ENCODE results near the gene GMPPB.

GMPPB gene

GRCh38 chr3:49681543-49681942 lies 42.2 kb downstream of the GMPPB start:
- no peak overlapping the region for H3K27ac ChIP-seq
- TF ChIP-seq, protein P1, sequence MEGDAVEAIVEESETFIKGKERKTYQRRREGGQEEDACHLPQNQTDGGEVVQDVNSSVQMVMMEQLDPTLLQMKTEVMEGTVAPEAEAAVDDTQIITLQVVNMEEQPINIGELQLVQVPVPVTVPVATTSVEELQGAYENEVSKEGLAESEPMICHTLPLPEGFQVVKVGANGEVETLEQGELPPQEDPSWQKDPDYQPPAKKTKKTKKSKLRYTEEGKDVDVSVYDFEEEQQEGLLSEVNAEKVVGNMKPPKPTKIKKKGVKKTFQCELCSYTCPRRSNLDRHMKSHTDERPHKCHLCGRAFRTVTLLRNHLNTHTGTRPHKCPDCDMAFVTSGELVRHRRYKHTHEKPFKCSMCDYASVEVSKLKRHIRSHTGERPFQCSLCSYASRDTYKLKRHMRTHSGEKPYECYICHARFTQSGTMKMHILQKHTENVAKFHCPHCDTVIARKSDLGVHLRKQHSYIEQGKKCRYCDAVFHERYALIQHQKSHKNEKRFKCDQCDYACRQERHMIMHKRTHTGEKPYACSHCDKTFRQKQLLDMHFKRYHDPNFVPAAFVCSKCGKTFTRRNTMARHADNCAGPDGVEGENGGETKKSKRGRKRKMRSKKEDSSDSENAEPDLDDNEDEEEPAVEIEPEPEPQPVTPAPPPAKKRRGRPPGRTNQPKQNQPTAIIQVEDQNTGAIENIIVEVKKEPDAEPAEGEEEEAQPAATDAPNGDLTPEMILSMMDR (IDR thresholded peaks at IDR 0.05; ENCODE audit: low read depth, low read length), result no peak
- DNase-seq, result no peak
- peaks cover 69% of the 10 kb centered on the region for H3K36me3 ChIP-seq
- no peaks in the 10 kb centered on the region for H3K27me3 ChIP-seq (ENCODE audit: insufficient read depth, low read depth, severe bottlenecking)
- H3K9me3 ChIP-seq (ENCODE audit: severe bottlenecking), result no peaks in the 10 kb centered on the region
- no peak overlapping the region for H3K4me3 ChIP-seq (ENCODE audit: low read depth, low read length)

- Histone ChIP-seq H3K27ac (no peak overlapping the region), H3K9me3 (ENCODE audit: severe bottlenecking) (no peaks in the 10 kb centered on the region), H3K36me3 (peaks cover 73% of the 10 kb centered on the region), H3K27me3 (ENCODE audit: insufficient read depth, low read depth, severe bottlenecking) (no peaks in the 10 kb centered on the region), H3K4me3 (ENCODE audit: low read depth, low read length) (no peak overlapping the region)
- TF ChIP-seq, protein P1 (IDR thresholded peaks at IDR 0.05; ENCODE audit: low read depth, low read length), result no peak
- no peak for DNase-seq
Measured at GRCh38 chr3:49681232-49681522, 42.6 kb downstream of the GMPPB start.

DNA sequence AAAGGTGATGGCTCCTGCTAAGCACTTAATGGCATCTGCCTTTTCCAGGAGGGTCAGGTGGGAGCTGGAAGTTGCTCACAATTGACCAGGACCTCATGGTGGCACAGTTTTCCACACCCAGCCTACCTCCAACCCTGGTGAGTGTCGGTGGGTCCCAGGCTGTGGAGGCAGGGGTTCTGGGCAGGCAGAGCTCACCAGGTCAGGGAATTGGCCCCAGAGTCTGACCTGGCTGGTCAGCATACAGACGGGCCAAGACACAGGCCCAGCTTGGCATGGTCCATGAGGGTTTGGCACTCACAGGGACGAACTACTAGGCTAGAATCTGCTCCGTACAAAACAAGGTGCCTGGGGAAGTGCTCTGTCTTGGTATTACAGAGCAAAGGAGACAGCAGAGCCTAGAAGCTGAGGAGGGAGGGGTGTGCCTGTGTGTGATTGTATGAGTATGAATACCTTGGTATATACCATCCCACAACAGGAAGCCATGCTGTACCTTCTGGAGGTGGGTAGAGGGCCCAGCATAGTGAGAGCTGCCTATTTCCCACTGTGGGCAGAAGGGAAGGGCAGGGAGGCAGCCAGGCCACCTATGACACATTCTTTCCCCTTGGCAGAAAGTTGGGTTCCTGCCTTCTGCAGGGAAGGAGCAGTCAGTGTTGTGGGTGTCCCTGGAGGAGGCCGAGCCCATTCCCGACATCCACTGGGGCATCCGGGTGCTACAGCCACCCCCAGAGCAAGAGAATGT lies 43.1 kb downstream of the GMPPB start:
- H3K9me3 ChIP-seq (ENCODE audit: severe bottlenecking), result no peaks in the 10 kb centered on the region
- no peak overlapping the region for H3K27ac ChIP-seq
- DNase-seq, result no peak
- H3K4me3 ChIP-seq (ENCODE audit: low read depth, low read length), result no peak overlapping the region
- peaks cover 78% of the 10 kb centered on the region for H3K36me3 ChIP-seq
- no peaks in the 10 kb centered on the region for H3K27me3 ChIP-seq (ENCODE audit: insufficient read depth, low read depth, severe bottlenecking)
- TF ChIP-seq, protein P1 (IDR thresholded peaks at IDR 0.05; ENCODE audit: low read depth, low read length), result no peak

GRCh38 chr3:49675912-49676311 lies 47.8 kb downstream of the GMPPB start:
- H3K27me3 ChIP-seq (ENCODE audit: insufficient read depth, low read depth, severe bottlenecking), result no peaks in the 10 kb centered on the region
- H3K4me3 ChIP-seq (ENCODE audit: low read depth, low read length), result no peak overlapping the region
- peaks cover 53% of the 10 kb centered on the region for H3K36me3 ChIP-seq
- no peak overlapping the region for H3K27ac ChIP-seq
- no peak for DNase-seq
- TF ChIP-seq, protein P1 (IDR thresholded peaks at IDR 0.05; ENCODE audit: low read depth, low read length), result no peak
- H3K9me3 ChIP-seq (ENCODE audit: severe bottlenecking), result no peaks in the 10 kb centered on the region

DNA sequence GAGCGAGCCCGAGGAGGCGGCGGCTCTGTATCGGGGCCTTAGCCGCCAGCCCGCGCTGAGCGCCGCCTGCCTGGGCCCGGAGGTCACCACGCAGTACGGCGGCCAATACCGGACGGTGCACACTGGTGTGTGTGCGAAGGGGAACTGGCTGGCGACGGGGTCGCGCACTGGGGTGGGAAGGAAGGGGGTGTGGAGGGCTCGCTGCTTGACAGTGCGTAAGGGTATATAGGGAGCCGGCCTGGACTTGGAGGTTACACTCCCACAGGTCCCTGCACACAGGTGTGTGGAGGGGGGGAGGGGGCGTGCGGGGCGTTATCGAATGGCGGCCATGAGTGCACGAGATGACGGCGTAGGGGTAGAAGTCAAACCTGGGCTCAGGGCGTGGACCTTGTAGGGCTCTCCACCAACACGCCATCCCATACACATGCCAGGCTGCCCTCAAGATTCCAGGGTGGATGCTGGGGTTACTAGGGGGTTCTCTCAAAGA lies 49.2 kb downstream of the GMPPB start:
- TF ChIP-seq, protein P1 (IDR thresholded peaks at IDR 0.05; ENCODE audit: low read depth, low read length), result no peak
- Histone ChIP-seq H3K4me3 (ENCODE audit: low read depth, low read length) (peak overlapping the region; percentile 83), H3K27me3 (ENCODE audit: insufficient read depth, low read depth, severe bottlenecking) (no peaks in the 10 kb centered on the region), H3K36me3 (peaks cover 39% of the 10 kb centered on the region), H3K27ac (peak overlapping the region; percentile 97), H3K9me3 (ENCODE audit: severe bottlenecking) (no peaks in the 10 kb centered on the region)
- DNase-seq, result peak; percentile 35
